CD4-positive, alpha-beta T cell treated with Interleukin-12 subunit alpha and Interleukin-12 subunit beta, for 1 hour (primary cell): ENCODE measurements around the gene FSTL3.

Experiments used
- DNase-seq: peaks from one replicate; pipeline ENCODE4 v3.0.0-alpha.2; 2020

FSTL3 gene

DNA sequence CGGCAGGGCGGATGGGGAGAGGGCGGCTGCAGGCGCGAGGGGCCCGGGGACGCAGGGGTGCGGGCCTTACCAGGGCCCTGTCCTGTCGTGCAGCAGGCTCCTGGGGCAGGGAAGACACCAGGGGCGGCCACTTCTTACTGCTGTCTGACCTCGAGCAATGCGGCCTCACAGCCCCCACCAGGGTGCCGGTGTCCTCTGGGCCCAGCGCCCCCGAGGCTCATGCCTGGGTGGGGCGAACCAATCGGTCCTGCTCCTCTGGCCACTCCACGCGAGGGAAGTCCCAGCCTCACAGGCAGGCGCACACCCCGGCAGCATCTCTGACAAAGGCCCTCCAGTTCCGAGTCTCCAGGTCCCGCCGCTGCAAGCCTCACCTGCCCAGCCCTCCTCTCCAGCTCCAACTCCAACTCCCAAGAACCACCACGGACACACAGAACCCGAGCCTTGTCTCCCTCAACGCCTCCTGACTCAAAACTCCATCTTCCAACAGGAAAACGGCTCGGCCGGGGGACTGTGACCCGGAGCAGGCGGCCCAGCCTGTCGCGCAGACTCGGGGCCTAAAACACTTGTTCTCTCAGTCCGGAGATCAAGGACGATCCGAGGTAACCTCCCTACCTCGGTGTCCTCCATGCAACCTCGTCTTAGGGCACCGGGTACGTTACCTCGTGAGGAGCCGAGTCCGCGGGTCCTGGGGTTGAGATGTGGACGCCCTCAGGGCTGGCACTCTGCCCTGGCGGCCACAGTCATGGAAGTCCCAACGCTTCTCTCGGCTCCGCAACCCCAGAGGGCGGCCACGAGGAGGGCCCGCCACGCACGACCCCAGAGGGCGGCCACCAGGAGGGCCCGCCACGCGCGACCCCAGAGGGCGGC, 30.0 kb upstream of the FSTL3 start:
- no peak for DNase-seq

DNA sequence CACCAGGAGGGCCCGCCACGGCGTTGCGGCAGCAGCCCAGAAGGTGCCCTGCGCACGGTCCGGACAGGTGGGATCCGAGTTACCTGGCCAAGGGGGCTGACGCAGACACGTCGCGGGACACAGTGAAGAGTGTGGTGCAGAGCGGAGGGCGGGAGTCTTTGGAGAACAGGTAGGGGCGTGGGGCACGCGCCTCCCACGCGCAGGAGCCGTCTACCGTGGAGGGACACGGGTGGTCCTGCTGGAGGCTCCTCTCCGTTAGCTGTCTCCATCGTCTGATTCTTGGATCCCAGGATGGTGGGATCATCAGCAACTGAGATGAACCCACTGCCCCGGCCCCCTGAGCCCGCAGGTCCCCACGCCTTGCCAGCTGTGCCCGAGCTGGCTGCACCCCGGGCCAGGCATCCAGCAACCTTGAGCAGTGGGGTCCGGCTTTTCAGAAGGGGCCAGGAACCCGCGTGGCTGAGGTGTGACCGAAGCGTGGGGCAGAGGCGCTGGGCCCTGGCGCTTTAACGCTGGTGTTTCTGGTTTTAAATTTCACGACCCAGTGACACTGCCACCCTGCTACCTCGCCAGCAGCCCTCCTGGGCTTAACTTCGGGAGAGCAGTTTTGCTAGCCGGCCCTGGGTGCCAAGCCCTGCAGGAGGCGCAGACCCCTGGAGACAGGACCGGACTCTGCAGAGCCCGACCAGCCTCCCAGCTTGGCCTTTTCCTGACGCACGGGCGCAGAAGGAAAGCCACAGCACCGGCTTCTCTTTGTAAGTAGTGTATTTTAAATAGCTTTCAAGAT, 29.2 kb upstream of the FSTL3 start:
- DNase-seq = no peak

DNA sequence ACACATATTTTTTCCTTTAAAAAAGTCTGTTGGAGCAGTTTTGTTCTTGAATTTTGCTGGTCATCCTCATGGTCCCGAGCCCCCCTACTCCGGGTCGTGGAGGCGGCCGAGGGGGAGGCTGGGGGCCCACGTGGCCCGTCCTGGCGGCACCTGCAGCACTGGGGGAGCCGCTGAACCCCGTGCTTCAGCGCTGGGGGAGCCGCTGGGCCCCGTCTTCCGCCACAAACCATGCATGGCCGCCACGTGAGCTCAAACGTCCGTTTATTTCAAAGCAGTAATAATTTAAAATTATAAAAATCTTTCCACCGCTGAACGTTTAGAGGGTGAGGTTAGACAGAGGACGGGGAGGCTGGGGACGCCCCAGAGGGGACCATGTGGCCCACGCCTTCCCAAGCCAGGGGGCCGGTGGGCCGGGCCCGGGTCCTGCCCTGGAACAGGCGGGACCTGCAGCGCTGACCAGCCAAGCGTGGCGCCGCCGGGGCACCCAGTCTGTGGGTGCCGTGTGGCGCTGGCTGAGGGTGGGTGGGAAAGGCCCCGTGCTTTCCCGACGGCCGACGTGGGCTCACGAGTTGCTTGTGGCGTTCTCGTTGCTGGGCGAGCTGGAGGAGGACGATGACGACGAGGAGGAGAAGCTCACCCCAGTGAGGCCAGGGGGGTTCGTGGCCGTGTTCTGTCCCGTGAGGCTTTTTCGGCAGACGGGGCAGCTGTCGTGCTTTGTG, 28.5 kb upstream of the FSTL3 start:
- no peak for DNase-seq

DNA sequence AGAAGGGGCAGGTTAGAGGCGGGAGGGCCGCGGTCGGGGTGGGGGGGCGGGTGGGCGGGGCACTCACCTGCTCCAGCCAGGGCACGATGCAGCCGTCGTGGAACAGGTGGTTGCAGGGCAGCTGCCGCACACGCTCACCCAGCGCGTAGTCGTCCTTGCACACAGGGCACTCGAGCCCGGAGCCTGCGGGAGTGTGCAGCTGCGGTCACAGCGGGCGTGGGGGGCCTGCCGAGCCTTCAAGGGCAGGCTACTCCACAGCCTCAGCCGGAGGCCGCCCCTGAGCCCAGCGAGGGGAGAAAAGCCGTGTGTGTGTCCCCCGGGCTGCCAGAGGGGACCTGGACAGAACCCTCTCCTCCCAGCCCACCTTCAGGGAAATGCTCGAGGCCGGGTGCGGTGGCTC, 27.9 kb upstream of the FSTL3 start:
- DNase-seq = no peak

DNA sequence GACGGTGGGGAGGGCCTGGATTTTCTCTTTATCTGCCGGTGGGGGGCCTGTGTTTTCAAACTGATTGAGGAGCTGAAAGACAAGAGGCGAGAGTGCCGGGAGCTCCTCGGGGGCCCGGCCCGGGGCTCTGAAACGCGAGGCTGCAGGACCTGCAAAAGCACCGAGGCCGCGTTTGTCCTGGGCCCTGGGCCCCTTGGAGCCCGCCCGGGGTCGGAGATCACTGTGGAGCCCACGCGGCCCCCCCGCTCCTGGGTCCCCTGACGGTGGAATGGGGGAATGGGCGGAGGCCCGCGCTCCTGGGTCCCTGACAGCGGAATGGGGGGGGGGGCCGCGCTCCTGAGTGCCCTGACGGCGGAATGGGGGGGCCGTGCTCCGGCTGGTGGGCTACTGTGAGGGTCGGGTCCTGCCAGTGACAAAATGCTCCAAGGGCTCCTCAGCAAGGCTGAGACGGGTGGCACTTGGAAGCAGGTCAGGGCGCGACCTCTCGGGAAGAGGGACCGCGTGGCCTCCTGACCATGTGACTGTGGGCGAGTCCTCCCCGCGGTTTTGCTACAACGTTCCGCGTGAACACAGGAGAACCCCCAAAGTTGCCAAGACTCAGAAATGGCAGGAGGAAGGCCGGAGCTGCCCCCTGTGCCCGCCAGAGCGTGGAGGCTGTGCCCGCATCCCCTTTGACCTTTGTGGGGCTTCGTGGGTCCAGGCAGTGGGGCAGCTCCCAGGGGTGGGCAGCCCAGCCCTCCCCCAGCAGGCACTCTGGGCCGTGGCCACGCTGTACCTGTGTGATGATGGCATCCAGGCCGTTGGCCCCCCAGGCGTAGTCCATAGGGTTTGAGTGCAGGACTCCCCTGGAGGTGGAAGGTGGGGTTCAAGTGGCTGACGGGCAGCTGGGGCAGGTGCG, 27.0 kb upstream of the FSTL3 start:
- DNase-seq = no peak

DNA sequence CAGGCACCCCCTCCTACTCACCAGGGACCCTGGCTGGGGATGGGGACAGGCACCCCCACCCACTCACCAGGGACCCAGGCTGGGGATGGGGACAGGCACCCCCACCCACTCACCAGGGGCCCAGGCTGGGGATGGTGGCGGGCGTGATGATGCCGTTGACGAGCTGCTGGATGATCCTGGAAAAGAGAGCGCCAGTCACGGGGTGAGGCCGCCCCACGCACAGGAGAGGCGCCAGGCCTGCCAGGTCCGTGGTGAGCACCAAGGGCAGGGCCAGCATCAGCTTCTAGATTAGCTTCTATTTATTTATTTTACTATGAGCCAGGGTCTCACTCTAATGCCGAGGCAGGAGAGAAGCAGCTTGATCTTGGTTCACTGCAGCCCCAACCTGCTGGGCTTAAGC, 26.1 kb upstream of the FSTL3 start:
- no peak for DNase-seq

DNA sequence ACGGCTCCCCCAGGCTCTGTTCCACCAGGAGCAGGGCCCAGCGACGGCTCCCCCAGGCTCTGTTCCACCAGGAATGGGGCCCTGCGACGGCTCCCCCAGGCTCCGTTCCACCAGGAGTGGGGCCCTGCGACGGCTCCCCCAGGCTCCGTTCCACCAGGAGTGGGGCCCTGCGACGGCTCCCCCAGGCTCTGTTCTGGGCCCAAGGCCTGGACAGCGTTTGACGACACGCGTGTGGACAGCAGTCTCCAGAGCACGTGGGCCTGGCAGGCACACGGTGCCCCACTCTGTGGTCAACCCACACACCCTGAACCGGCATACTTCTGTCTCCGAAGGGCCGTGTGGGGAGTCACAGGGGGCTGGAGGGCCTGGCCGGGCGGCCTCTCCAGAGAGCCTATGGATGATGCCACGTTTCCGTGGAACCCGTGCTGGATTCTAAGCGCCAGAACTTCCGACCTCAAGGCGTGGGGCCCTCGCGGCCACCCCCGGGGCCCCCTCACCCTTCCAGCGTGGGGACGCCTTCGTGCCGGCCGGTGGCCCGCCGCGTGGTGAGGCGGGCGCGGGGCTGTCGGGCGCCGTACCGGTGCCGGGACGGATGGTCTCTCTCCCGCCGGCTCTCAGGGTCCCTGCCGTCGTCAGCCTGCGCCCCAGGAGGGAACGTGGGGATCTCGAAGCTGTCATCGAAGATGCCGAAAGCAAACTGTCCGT, 24.9 kb upstream of the FSTL3 start:
- no peak for DNase-seq

DNA sequence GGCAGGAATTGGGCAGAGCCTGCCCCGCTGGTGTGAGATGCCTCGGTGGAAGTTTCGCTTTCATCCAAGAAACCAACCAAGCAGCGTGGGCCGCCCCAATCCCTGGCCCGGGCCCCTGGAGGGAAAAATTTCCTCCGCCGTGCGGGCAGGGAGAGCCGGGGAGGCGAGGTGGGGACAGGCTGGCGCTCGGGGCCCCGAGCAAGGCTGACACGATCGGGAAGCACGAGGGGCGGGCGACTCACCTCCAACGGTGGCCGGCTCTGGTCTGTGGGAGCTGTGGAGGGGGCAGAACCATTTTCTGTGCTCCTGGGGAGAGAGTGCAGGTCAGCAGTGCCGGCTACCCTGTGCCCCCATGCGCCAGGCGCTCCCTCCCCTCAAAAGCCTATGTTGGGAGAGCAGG, 24.2 kb upstream of the FSTL3 start:
- DNase-seq = no peak

DNA sequence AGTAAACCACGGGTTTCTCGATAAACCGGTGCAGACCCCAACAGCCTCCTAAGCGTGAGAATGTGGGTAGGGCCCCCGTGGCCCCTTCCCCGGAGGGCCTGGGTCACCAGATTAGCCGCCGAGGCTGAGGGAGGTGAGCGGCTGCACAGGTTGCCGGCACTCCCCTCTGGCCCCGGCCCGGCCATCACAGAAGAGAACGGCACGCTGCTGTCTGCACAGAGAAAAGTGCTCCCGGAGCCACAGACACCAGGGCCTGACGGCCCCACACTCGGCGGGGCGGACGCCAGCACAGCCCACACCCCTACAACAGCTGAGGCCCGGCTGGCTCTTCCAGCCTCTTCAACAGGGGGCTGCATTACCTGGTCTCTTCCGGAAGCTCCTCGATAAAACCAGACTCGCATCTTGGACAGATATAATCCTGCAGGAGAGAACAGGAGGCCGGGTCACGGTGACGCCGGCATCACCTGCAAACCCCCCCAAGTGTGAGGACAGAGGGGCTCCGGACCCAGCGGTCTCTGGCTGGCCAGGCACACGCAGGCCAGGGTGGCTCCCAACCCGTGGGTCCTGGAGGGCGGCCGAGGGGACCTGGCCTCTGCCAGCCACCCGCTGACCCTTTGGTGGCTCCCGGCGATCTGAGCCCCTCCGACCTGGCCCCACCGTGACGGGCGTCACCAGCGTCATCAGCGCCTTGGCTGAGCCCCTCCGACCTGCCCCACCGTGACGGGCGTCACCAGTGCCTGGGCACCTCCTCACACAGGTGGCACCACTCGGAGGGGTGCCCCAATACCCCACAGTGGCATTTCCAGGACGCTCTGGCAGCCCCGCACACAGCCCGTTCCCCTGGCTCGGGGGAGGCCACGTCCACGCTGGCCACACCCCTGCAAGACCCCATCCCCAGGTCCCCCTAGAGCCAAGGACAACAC, 23.5 kb upstream of the FSTL3 start:
- DNase-seq = no peak

DNA sequence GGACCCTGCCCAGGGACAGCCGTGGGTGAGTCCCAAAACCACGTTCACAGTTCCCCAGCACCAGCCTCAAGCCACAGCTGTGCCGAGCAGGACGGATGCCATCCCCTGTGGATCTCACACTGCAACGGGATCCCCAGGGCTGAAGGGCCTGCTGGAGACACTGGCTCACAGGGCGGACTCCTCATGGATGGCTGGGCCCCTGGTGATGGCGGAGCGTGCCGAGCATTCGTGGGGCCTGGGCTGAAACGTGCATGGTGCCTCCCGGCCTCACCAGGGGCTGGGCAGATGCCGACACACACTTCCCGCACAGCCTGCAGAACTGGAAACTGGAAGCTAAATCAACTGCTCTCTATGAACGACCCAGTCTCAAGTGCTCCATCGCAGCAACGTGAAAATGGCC, 22.8 kb upstream of the FSTL3 start:
- no peak for DNase-seq

DNA sequence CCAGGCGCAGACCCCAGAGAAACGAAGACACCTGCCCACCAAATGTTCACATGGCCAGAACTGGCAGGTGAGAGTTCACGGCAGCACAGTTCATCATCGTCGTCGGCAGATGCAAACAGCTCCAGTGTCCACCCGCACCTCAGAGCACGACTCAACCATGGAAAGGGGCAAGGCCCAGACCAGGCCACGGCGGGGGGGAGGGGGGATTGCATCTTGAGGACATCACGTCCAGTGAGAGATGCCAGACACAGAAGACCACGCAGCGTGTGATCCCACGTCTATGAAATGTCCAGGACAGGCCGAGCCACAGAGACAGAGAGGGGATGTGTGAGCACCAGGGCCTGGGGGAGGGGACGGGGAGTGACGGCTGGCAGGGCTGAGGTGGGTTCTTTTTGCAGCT, 20.5 kb upstream of the FSTL3 start:
- no peak for DNase-seq

DNA sequence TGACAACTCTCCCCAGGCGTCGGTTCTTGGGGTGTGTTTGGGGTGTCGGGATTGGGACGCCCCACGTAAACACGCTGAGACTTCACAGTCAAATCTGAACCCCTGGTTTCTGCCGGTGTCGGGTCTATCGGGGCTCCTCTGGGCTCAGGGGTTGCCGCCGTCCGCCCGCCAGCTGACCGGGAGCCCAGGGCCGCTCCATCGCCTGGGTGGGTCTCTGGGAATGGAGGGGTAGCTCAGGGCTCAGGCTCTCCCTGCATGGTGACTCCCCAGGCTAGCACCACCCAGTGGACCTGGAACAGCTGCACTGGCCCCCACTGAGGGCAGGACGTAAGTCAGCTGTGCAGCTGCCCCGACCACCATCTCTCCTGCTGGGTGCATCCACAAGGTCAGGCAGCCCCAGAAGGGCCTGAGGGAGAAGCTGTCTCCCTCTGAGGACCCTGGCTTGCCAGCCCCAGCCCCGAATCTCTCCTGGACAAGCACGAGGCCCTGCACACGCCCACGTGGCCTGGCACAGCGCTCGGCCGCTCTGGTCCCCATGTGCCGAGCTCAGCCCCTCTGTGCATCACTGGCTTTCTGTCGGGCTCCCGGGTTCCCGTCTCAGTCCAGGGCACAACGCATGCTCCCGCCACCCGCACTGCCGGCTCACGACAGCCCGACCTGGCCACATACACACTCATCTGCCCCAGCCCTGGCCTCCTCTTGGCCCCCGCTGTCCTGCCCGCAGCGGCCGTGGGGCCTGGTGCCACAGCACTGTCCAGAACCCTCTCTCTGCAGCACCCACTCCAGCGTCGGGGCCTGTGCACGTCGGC, 19.2 kb upstream of the FSTL3 start:
- no peak for DNase-seq

DNA sequence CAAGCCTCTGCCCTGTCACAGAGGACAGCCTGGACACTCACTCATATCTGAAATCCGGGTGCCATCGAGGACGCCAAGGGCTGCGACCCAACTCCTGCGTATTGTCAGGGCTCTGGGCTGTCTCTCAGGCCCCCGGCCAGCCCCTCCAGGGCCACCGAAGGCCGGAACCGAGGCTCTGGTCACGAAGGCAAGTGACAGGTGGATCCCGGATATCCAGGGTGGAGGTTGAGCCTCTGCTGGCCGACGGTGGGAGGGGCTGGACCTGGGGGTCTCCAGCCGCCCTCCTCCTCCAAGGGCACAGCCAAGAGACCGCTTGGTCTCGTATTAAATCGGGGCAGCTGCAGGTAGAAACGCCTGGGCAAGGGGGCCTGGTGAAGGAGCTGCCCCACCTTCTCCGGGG, 18.6 kb upstream of the FSTL3 start:
- no peak for DNase-seq

DNA sequence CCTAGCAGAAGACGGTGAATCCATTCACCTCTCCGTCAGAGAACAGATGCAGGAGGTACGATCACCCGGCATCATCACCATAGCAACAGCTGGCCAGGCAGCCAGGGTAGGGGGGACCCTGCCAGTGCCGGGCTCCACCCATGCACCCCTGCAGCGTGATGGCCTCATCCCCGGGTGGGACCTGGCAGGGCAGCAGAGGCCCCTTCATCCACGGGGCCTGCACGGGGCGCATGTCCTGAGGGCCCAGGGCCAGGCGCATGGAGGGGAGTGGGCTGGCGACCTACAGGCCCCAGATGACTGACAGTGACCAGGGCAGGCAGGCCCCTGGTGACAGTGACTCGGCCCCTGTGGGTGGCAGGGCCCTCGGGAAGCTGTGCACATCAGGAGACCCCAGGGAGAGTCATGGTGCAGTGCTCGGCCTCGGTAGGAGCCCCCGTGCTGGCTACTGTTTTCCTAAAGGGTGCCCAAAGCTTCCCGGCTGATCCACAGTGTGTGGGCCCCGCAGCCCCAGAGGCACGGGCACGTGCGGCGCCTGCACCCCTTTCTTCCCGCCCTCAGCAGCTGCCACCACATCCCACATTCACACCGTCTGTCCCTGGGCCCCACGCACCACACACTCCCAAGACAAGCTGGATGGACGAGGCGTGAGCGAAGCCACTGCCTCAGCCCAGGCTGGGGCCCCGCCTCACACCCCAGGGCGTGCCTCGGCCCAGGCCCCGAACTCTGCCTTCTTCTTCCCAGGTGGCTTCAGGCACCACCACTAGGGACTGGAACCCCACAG, 17.9 kb upstream of the FSTL3 start:
- no peak for DNase-seq

DNA sequence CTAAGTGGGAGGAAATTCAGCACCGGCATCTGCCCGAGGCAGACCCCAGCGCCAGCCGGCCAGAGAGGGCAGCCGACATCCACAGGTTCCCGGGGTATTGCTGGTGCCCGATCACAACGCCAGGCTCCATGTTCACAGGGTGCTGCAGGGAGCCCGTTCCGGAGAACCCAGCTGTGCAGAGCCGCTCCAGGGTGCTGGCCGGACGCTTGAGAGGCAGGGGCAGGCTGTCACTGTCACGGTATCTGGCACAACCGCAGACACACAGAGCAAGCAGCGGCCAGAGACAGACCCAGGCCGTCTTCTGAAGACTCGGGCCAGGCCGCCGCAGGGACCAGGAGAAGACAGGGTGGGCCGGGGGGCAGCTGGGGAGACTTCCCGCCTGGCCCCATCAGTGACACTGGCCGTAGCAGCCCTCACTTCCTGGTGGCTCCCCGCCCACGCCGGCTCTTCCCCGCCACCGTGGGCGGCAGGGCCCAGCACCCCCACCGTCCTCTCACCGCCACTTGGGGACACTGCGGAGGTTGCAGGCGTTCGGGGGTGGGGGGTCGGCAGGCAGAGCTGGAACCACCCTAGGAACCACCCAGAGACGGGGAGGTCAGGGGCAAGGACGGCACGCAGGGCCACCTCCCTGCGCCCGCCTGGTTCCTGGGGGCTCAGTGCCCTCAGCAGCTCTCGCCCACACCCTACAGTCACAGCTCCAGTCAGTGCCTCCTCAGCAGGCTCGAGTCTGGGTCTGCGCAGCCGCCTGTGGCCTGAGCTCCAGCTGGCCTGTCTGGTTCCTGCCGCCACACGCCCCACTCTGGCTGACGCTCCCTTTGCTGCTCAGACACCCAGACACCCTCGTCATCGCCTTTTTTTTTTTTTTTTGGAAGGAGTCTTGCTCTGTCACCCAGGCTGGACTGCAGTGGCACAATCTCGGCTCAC, 17.0 kb upstream of the FSTL3 start:
- peak; percentile 73 for DNase-seq

DNA sequence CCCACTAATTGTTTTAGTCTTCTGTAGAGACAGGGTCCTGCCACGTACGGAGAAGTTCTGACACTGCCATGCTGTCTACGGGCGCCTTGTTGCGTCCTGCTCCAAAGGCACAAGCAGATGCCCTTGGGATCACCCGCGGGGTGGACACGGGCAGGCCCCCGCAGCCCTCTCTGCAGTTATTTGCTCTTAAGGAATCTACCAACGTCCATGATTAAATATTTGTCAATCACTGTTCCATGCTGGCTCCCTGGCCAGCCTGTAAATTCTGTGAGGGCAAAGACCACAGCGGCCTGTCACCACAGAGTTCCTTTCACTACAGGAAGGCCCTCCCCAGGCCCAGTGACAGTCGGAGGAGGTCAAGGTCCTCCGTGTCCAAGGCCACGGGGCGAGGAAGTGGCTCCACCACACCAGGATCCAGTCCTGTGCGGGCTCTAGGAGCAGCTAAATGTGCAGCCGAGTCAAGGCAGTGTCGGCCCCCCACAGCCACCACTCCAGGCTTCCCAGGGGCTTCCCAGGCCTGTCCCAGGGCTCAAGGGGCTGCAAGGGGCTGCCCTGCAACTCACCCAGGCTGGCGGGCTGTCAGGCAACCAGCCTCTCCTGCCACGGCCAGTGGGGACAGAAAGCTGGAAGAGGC, 15.3 kb upstream of the FSTL3 start:
- no peak for DNase-seq

DNA sequence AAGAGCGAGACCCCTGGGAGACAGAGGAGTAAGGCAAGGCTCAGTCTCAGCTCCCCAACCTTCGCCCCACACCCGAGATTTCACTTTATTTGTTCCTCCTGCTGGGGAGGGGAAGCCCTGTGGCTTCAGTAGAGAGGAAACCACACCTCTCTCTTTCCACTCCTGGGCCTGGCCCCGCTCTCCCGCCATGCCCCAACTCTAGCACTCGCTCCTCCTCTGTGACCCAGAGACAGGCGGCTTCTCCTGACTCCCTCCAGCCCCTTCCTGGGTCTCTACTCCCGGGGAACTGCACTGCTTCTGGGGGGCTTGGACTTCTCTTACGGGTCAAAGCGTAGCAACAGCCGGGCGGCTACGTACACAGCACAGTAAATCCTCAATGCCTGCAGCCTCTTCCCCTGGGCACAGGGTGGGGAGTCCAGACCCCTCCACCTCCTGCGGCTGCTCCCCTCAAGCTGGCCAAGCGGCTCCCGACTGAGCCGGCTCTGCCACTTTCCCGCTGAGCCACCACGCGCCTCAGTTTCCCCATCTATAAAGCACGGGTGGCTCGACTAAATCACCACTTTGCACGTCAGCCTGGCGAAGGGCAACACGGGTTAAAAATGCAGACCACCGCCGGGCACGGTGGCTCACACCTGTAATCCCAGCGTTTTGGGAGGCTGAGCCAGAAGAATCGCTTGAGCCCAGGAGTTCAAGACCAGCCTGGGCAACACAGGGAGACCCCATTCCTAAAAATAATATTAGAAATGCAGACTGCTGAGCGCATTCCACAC, 14.6 kb upstream of the FSTL3 start:
- DNase-seq = peak; percentile 78
